NB4 (cell line): ENCODE measurements around the gene NCOA6.

Experiments
- CTCF ChIP-seq: IDR thresholded peaks from one replicate; pipeline ENCODE4 v1.5.1; 2012; ENCODE audit warnings: low read depth, low read length
- MAX ChIP-seq: IDR thresholded peaks from 2 replicates; pipeline ENCODE4 v1.6.1; 2011; ENCODE audit warnings: low read depth, low read length
- MYC ChIP-seq: IDR thresholded peaks from 2 replicates; pipeline ENCODE4 v1.6.1; 2011; ENCODE audit warnings: low read depth, low read length
- POLR2A ChIP-seq: IDR thresholded peaks from 2 replicates; pipeline ENCODE4 v1.6.1; 2011; ENCODE audit warnings: mild to moderate bottlenecking; ENCODE audit not compliant: insufficient read length; ENCODE audit errors: extremely low read depth

GRCh38 chr20:34717230-34718095, 108.0 kb downstream of the NCOA6 start:
- TF ChIP-seq CTCF: no peak
- no peak for TF ChIP-seq POLR2A
- no peak for TF ChIP-seq MYC
- TF ChIP-seq MAX: no peak
